ENCODE results near the gene PCGF1.

The PCGF1 gene

DNA sequence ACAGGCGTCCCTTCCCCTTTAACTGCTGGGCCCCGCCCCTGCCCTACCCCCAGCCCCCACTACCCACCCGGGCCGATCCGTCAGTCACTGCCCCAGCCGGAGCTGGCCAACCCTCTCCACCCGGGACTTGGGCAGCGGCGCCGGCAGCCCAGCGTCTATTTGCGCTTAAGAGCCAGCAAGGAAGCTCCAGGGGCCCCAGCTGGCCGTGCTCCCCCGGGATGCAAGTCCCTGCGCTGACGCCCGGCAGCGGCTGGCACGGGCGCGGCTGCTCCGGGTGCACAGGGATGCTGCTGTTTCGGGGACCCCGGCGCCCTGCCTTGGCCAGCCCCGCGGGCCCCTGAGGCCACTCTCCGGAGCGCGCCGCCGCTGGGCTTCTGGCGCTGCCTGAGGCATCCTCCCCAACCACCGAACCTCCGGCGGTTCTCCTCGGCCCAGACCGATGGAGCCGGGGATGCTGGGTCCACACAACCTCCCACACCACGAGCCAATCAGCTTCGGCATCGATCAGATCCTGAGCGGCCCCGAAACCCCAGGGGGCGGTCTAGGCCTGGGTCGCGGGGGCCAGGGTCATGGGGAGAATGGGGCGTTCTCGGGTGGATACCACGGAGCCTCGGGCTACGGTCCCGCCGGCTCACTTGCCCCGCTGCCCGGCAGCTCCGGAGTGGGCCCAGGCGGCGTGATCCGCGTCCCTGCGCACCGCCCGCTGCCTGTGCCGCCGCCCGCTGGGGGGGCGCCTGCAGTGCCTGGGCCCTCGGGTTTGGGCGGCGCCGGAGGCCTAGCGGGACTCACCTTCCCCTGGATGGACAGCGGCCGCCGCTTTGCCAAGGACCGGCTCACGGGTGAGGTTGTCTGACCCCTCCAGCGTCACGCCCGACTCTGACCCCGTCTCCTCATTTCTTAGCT lies 7.1 kb upstream of the PCGF1 start, which contains the start of gene TLX2:
TSS of gene TLX2 (plus strand) at position 83 of the 903 bp plus-strand sequence. CDS start at position 440, 357 bp downstream.
- no peak for DNase-seq

DNA sequence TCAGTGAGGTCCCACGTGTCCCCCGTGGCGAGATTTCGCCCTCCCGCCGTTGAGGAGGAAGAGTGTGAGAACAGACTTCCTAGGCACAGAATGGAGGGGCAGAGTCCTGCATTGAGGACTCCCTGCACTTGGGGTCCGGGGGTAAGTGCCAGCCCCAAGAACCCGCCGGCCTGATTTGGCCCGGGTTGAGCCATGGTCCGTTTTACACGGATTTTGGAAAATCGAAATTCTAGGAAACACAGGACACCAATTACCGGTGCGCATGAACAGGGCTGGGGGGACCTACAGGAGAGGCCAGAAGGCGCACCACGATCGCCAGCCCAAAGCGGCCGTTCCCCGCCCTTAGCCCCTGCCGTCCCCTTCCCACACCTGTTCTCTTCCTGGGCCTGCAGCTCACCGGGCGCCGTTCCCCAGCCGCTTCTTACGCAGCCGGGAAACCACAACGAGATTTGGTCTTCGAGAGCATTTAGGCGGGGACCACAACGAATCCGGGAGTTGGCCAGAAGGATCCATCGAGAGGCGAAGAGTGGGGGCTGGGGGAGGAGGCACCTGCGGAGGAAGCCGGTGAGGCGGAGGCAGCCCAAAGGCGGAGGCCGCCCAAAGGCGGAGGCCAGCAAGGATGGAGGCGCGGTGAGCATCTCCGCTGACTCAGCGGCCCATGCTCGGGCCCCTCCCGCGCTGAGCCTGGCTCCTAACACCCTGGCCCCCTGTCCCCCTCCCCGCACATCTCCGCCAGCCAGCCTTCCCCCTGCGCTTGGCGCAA lies 6.3 kb upstream of the PCGF1 start:
- no peak for DNase-seq

DNA sequence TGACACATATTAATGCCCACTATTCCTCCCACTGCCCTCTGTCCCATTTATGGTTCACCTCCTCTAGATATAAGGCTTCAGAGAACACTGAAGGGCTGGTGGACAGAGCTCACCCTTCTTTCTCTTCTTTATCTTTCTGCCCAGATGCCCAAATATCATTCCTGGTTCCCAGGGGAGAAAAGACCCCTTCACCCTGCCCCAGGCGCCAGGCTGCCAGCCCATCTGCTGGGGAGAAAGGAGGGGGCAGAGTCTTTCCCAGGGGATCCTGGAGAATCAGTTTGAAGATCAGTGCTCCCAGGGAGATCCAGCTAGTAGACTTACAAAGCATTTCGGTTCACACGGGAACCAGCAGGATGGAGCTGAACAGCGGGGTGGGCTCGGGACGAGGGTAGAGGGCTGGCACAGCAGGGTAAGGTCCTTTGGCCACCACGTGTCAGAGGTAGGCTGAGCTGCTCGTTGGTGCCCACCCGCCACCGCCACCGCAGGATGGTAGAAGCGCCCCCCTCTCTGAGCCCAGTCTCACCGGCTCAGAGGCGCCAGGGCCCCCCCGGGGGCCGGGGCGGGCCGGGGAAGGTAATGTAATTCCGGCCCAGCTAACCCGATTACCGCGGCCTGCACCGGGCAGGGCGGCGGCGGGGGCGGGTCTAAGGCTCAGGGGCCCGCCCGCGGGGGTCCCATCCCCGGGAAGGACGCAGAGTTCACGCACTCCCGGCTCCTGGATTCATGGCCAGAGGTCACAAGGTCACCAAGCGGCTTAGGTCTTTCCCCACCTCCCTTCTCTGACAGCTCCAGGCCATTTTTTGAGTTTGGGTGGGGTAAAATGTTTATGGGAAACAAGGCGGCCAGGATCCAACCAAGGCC lies 5.5 kb upstream of the PCGF1 start:
- no peak for DNase-seq

DNA sequence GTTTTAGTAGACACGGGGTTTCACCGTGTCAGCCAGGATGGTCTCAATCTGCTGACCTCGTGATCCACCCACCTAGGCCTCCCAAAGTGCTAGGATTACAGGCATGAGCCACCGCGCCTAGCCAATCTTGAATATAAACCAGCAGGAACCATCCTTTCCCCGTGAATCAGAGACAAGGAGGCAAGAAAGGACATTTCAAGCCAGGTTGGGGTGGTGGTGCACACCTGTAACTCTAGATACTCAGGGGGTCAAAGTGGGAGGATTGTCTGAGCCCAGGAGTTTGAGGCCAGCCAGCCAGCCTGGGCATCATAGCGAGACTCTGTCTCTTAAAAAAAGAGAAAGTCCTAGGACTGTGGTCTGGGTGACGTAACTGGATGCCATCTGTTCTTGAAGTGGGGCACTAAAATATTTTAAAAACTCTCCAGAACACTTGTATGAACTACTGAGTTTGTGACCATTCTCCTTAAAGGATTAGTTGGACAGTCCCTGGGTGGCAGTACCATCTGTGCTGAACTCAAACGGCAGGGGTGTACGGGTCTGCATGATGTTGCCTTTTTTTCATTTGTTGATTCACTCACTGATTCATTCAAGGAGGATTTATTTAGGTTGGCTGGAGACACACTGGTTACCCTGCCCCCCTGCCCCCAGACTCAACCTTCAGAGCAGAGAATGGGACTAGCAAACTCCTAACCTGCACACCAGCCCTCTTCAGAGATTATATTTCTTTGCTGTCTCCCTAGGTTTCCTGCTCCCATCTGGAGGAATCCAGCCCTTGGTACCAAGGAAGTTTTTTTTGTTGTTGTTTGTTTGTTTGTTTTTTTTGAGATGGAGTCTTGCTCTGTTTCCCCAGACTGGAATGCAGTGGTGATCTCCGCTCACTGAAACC lies 3.9 kb upstream of the PCGF1 start:
- DNase-seq = no peak

DNA sequence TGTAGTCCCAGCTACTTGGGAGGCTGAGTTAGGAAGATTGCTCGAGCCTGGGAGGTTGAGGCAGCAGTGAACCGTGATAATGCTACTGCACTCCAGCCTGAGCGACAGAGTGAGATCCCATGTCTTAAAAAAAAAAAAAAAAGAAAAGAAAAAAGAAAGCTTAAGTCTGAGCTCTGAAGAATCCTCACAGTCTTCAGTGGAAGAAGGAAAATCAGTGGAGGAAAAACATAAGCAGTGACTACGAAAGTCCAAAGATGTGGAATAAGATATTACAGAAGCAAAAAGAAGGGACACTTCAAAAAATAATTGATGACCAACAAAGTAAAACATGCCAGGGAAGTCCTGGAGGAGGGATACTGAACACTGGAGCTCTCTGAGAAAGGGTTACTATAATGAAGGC lies 2.8 kb upstream of the PCGF1 start:
- no peak for DNase-seq

DNA sequence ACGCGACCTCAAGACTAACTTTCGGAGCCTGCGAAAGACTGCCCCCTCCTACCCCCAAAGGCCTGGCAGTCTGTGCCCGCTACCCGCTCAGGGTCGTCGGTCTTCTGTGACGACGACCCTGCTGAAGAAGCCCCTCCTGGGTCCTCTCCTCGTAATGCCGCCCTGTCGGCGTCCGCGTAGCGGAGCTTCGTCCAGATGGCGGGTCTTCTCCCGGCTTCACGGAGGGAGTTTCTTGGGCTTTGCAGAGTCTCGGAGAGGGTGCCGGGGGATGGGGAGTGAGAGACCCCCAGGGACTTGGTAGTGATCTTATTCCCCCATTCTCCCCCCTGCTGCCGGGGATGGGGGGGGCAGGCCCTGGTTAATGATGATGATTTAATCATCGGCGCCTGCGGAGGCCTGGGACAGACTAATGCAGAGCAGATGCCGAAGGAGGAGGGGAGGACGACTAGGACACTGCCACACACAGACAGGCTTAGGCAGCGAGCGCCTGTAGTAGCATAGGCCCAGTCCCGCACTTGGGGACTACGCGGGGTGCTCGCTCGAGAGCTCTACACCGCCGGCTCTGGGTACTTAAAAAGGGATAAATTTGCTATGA lies 528 bp upstream of the PCGF1 start:
- no peak for DNase-seq

DNA sequence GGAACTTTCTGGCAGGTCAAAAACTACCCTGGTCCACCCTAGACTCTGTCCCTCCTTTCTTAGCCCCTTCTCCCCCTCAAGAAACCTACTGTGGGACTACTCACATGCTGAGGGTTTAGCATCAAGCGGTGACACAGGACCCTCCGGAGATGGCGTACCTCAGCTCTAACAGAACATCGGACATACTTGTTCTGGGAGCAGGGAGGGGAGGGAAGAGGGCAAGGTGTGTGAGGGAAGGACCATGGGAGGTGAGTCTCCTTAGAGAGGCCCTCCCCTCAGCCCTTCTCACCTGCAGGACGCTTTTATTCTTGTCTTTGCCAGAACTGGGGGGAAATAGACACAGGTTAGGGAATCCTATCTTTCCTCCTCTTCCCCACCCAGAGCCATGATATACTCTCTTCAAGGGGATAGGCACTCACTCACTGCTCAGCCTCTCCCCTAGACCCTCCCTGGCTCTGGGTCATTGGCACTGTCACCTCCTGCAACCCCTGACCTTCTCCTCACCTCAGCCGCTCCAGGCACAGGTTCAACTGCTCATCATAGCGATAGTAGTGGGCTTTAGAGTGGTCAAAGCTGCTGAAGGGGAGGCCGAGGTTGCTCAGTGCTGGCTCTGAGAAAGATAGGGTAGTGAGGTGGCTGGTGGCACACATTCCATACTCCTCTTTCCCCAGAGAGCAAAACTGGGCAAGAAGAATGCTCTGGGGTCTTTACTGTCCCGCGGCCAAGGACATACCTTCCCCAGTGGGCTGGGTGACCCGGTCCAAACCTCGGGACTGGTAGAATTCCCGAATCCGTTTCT lies 1.8 kb downstream of the PCGF1 start:
- DNase-seq = no peak

DNA sequence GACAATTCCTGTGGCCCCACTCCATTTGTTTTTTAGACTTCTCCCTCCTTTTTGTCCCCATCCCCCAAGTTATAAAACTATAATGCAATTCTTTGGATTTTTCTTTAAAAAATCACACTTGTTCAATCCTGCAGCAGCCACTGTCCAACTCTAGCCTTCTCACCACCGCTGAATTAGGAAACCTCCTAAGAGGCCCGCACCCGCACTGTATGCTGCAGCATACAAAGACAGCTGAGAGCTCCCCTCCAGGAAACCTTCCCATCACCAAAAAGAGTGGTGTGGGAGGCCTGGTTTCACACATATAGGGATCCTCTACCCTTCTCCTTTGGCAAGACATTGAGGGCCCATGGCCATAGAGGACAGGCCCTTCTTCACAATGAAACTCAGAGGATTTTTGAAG lies 2.9 kb downstream of the PCGF1 start:
- no peak for DNase-seq

DNA sequence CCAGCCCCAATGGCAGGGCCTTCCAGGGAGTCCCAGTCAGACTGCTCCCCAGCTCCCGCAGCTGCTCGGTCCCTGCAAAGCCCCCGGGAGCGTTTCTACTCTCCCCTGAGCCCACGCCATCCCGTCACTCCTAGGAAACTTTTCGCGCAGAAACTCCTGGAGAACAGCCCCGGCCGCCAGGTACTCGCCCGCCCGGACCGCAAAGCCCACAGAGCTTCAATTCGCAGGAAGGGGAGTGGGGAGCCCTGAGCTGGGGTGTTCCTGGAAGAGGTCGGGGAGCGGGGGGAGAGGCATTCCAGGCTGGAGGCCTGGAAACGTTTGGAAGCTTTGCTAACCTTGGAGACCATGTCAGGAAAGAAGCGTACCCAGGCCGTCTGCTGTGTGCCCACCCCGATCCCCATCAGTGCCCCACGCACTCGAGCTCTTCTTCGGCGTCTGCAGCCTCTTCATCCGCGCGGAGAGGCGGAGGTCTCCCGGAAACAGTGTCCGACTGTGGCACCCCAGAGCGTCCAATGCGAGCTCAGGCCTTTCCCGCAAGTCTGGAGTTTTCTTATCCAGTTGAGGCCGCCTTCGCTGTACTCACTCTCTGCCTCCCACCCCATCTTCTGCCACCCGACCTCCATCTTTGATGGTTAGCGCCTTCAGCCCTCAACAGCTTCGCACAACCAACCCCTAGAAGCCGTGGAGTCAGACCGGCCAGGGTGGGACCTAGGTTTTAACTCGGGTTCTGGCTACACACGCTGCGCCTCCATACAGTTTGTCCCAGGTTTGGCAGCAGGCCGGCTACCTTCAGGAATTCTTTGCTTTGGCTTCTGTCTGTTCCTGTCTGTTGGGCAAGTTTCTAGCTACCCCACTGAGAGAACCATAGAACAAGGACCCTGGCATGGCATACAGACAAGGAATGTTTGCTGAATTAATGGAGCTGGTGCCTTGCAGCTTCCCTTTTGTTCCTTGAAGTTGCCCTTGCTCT lies 3.7 kb downstream of the PCGF1 start:
- no peak for DNase-seq

DNA sequence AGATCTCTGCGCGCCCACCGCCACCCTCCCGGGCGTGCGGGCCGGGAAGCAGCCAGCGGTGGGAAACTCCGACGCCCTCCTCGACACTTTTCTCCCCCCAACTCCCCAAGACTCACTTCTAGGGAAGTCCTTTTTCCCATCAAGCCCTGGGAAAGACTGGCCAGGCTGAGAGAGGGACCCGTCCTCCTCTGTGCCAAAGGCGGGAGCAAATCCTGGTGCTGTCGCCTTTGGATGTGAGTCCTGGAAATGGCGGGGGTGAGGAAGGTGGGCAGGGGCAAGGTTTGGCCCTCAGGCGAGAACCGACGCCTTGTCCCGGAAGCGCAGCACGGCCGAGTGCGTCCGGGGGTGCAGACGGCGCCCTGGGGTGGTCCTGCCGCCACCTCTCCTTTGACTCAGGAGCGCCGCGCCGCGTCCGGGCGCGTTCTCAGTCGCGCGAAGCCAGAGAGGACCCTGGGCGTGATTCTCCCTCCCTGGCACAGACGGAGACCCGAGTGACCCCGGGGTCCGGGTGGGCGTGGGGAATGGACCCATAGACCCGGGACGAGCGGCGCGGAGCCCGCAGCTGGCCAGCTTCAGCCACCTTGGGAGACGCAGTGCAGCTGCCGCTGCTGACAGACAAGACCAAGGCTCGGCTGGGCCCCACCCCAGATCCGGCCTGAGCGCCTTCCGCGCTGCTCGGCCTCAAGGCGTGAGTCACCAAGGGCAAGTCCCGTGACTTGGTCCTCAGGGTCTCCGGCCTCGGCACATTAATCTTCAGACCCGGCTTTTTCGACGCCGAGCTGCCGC lies 4.6 kb downstream of the PCGF1 start:
- DNase-seq = no peak

DNA sequence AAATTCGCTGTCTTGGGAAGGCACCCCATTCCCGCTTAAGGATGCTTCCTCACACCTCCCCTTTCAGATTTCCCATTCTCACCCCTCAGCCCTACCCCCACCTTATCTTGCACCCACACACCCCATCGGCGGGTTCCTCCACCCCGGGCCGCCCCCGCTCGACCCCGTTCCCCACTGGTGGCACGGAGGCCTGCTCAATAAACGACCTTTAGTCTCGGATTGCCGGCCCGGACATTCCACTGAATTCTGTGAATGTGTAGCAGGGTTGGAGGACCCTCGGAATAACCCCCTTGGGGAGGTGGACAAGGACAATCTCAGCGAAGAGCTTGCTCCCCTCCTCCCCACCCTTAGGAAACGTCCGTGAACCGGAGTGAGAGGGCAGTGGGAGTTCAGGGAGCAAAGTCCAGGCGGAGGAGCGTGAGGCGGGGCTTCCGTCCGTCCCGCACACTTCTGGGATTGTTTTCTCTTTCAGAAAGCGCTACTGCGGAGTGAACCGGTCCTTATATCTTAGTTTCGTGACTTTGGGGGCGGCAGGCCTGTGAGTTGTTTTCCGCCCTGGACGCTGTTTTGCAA lies 5.3 kb downstream of the PCGF1 start:
- no peak for DNase-seq

DNA sequence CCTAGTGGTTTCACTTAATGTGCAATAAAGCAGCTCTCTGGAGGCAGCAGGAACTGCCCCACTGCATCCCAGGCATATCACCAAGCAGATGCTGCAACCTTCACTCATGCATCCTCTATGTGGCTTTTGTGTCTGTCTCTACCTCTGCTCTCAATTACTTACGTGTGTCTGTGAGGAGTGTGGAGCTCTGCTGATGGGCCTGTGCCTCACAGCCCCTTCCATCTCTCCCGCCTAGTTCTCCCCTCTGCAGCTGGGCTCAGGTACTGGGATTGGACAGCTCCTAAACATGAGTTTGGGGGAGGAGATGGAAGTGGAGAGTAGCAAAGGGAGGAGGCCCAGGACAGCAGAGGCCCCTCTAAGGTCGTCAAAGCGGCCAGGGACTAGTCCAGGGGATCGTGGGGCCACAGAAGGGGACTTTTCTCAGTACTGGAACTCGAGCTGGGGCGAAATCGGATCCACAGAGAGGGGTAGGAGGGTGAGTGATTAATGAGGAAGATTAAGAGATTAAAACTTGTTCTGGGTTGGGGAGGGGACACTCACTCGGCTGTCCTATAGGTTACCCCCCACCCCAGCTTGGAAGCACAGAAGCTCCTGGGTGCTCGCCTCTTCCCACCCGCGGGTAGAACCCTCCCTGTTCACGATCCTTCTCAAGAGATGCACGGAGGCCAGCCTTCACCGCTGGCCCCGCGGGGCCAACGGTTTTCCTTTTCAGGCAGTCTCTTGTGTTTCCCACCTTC lies 6.0 kb downstream of the PCGF1 start:
- no peak for DNase-seq

DNA sequence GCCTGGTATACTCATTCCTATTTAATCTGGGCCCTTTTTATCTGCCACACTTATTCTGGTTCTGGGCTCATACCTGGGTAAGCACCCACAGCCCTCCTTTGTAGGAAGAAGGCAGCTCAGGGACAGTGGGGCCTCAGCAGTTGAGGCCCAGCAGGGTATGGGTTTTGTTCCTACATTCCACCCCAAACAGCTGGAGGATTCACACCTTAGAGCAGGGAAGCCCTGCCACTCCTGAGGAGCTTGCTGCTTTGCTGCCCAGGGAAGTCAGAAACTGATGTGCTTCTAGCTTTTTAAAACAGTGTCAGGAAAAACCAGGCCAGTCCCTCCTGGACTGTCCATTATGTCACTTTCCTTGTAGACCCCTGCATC lies 6.9 kb downstream of the PCGF1 start:
- no peak for DNase-seq

DNA sequence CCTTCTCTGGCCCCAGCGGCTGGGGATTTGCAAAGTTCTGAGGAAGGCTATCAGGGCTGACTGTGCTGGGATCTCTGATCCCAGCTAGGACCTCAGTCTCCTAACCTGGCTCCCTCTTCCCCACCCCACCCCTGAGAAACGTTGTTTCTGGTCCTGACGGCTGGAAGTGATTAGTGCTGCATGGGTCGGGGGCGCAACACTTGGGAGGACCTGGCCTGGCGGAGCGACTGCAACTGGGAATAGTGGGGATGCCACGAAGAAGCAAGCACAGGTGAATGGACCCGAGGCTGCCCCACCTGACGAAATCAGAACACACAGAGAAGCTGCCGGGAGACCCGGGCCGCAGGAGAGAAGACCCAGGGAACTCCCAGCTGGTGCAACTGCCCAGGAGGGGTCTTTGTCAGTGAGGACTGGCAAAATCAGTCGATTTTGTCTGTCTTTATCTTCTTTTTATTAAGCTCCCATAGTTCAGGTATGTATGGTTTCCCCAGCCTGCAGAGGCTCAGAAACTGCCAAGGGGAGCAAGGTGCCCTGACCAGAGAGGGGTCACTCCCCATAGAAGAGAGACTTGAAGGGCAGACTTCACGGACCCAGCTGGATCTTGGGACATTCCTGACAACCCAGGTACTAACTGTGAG lies 7.4 kb downstream of the PCGF1 start:
- no peak for DNase-seq

DNA sequence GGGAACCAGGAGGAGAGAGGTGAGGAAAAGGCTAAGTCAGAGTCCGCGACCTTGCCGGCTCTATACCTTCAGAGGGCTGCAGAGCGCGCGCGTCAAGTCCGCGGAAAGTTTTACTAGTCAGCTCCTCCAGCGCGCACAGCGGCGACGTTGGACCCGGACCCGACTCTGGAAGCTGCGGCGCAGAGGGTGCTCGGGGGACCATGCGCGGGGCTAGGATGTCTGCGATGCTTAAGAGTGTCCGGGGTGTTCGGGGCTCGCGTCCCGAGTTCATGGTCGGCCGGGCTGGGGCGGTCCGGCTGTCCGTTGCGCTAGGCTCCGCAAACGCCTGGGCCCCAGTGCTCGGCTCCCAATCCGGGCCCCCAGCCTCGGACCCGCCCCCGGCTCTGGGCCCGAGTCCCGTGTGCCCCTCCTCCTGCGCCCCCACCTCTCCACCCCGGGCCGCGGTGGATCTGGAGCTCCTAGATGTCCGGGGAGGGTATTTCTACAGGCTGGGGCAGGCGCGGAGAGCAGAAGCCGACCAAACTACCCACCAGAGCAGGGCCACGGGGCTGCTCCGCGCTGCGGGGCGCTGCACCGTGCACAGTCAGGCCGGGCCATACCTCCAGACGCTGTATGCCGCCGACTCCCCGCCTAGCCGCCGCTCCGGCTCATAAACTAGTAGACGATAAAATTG lies 8.1 kb downstream of the PCGF1 start, which contains the start of gene LBX2:
TSS of gene LBX2 (minus strand) at position 337 of the 673 bp plus-strand sequence. CDS start at position 271, 66 bp downstream.
- no peak for DNase-seq
